Measurements from ENCODE around the gene MINDY1. TPM values are rescaled to one million over a fixed set of nuclear protein-coding genes. Genes with fewer than 3 reads are reported as not detected.

The MINDY1 gene
- total RNA-seq, 2 experiments from 2014 or later = 4.2 to 7.0 TPM

- Mint-ChIP-seq H3K4me3 (peak within 1 kb of the TSS; percentile 99), H3K27me3 (no peaks in the 10 kb centered on the region), H3K9me3 (ENCODE audit: low read depth) (no peaks in the 10 kb centered on the region), H3K4me1 (peaks cover 63% of the 10 kb centered on the region), H3K36me3 (no peaks in the 10 kb centered on the region), H3K27ac (peak within 1 kb of the TSS; percentile 94)
- CTCF ChIA-PET = interaction anchor here (2.3 kb wide), 1 partner anchor 40 kb away, joined by 10 read pairs; the partner anchor contains the start of gene C1orf56
- DNase-seq (peak; percentile 97), ATAC-seq (peak; percentile 94)
Observed at GRCh38 chr1:151008244-151009205, 1.8 kb upstream of the MINDY1 start, which contains the start of gene PRUNE1. TSS of gene PRUNE1 (plus strand) at chr1:151008449. CDS start at chr1:151008633, 184 bp downstream.

GRCh38 chr1:151007853-151008243 lies 1.1 kb upstream of the MINDY1 start:
- CTCF ChIA-PET = interaction anchor here (1.2 to 7.2 kb wide), 3 partner anchors 12 to 27 kb away, joined by 3 to 81 read pairs (median 42); partner anchors contain the start of gene ANXA9

GRCh38 chr1:151005729-151006319 lies 878 bp downstream of the MINDY1 start:
- H3K4me1 Mint-ChIP-seq = peaks cover 63% of the 10 kb centered on the region
- no peaks in the 10 kb centered on the region for H3K27me3 Mint-ChIP-seq
- ATAC-seq = no peak
- peak overlapping the region; percentile 94 for H3K27ac Mint-ChIP-seq
- CTCF ChIA-PET = interaction anchor here (0.5 to 7.2 kb wide), 19 partner anchors 10 to 750 kb away, joined by 3 to 81 read pairs (median 4); partner anchors contain the start of genes ANXA9, C1orf56, CDC42SE1 and MLLT11
- peak overlapping the region; percentile 99 for H3K4me3 Mint-ChIP-seq
- no peak for DNase-seq
- no peaks in the 10 kb centered on the region for H3K9me3 Mint-ChIP-seq (ENCODE audit: low read depth)
- H3K36me3 Mint-ChIP-seq = no peaks in the 10 kb centered on the region

More at GRCh38 chr1:151007853-151008243, 1.1 kb upstream of the MINDY1 start:
- peaks cover 69% of the 10 kb centered on the region for H3K4me1 Mint-ChIP-seq
- peak overlapping the region; percentile 94 for H3K27ac Mint-ChIP-seq
- H3K27me3 Mint-ChIP-seq = no peaks in the 10 kb centered on the region
- peak overlapping the region; percentile 99 for H3K4me3 Mint-ChIP-seq
- DNase-seq (no peak), ATAC-seq (peak; percentile 5)
- no peaks in the 10 kb centered on the region for H3K36me3 Mint-ChIP-seq
- H3K9me3 Mint-ChIP-seq (ENCODE audit: low read depth) = no peaks in the 10 kb centered on the region

- Mint-ChIP-seq H3K9me3 (ENCODE audit: low read depth) (no peaks in the 10 kb centered on the region), H3K4me1 (peaks cover 53% of the 10 kb centered on the region), H3K36me3 (no peaks in the 10 kb centered on the region), H3K27ac (no peak overlapping the region), H3K4me3 (no peak overlapping the region), H3K27me3 (no peaks in the 10 kb centered on the region)
- DNase-seq = no peak
- CTCF ChIA-PET = interaction anchor here (0.7 to 7.2 kb wide), 7 partner anchors 8 to 747 kb away, joined by 3 to 42 read pairs (median 3); partner anchors contain the start of genes ANXA9 and TNFAIP8L2
- ATAC-seq = no peak
Observed at GRCh38 chr1:151003180-151003579, 3.5 kb downstream of the MINDY1 start.

GRCh38 chr1:151002611-151003010 lies 4.1 kb downstream of the MINDY1 start:
- H3K4me3 Mint-ChIP-seq = no peak overlapping the region
- ATAC-seq = no peak
- CTCF ChIA-PET = interaction anchor here (0.6 to 7.2 kb wide), 7 partner anchors 9 to 747 kb away, joined by 3 to 42 read pairs (median 3); partner anchors contain the start of gene ANXA9

GRCh38 chr1:151002051-151002450 lies 4.7 kb downstream of the MINDY1 start:
- H3K9me3 Mint-ChIP-seq (ENCODE audit: low read depth) = no peaks in the 10 kb centered on the region
- no peaks in the 10 kb centered on the region for H3K27me3 Mint-ChIP-seq
- CTCF ChIA-PET = interaction anchor here (0.6 to 7.2 kb wide), 4 partner anchors 8 to 746 kb away, joined by 3 to 42 read pairs (median 4); partner anchors contain the start of gene ANXA9
- H3K36me3 Mint-ChIP-seq = no peaks in the 10 kb centered on the region
- no peak overlapping the region for H3K27ac Mint-ChIP-seq
- no peak for ATAC-seq
- peaks cover 42% of the 10 kb centered on the region for H3K4me1 Mint-ChIP-seq
- DNase-seq = no peak
- H3K4me3 Mint-ChIP-seq = no peak overlapping the region

More at GRCh38 chr1:151002611-151003010, 4.1 kb downstream of the MINDY1 start:
- Mint-ChIP-seq H3K36me3 (no peaks in the 10 kb centered on the region), H3K27me3 (no peaks in the 10 kb centered on the region), H3K27ac (no peak overlapping the region), H3K4me1 (peaks cover 48% of the 10 kb centered on the region), H3K9me3 (ENCODE audit: low read depth) (no peaks in the 10 kb centered on the region)
- DNase-seq = no peak

GRCh38 chr1:151001602-151002001 lies 5.1 kb downstream of the MINDY1 start:
- H3K4me1 Mint-ChIP-seq = peaks cover 37% of the 10 kb centered on the region
- no peak for ATAC-seq
- no peaks in the 10 kb centered on the region for H3K36me3 Mint-ChIP-seq
- no peaks in the 10 kb centered on the region for H3K27me3 Mint-ChIP-seq
- CTCF ChIA-PET = interaction anchor here (0.7 to 7.2 kb wide), 4 partner anchors 18 to 746 kb away, joined by 3 to 42 read pairs (median 3); partner anchors contain the start of gene ANXA9
- no peaks in the 10 kb centered on the region for H3K9me3 Mint-ChIP-seq (ENCODE audit: low read depth)
- no peak for DNase-seq
- no peak overlapping the region for H3K27ac Mint-ChIP-seq
- H3K4me3 Mint-ChIP-seq = no peak overlapping the region

- no peak overlapping the region for H3K4me3 Mint-ChIP-seq
- H3K9me3 Mint-ChIP-seq (ENCODE audit: low read depth) = no peaks in the 10 kb centered on the region
- peaks cover 32% of the 10 kb centered on the region for H3K4me1 Mint-ChIP-seq
- H3K36me3 Mint-ChIP-seq = no peaks in the 10 kb centered on the region
- CTCF ChIA-PET = interaction anchor here (1.0 to 7.3 kb wide), 5 partner anchors 19 to 745 kb away, joined by 3 to 104 read pairs (median 4); partner anchors contain the start of gene ANXA9
- H3K27me3 Mint-ChIP-seq = no peaks in the 10 kb centered on the region
- H3K27ac Mint-ChIP-seq = no peak overlapping the region
- DNase-seq (no peak), ATAC-seq (no peak)
Observed at GRCh38 chr1:151000408-151000807, 6.3 kb downstream of the MINDY1 start.

- Mint-ChIP-seq H3K4me1 (peaks cover 31% of the 10 kb centered on the region), H3K27me3 (no peaks in the 10 kb centered on the region), H3K9me3 (ENCODE audit: low read depth) (no peaks in the 10 kb centered on the region), H3K4me3 (no peak overlapping the region), H3K36me3 (no peaks in the 10 kb centered on the region), H3K27ac (no peak overlapping the region)
- ATAC-seq (no peak), DNase-seq (no peak)
- CTCF ChIA-PET = interaction anchor here (1.0 to 7.3 kb wide), 3 partner anchors 20 to 744 kb away, joined by 3 to 104 read pairs (median 4); partner anchors contain the start of gene ANXA9
Observed at GRCh38 chr1:150999926-151000325, 6.8 kb downstream of the MINDY1 start.

GRCh38 chr1:150999051-150999674 lies 7.5 kb downstream of the MINDY1 start:
- DNase-seq = peak; percentile 48
- CTCF ChIA-PET = interaction anchor here (1.1 to 7.3 kb wide), 3 partner anchors 20 to 744 kb away, joined by 3 to 104 read pairs (median 4); partner anchors contain the start of gene ANXA9
- H3K36me3 Mint-ChIP-seq = no peaks in the 10 kb centered on the region
- no peaks in the 10 kb centered on the region for H3K9me3 Mint-ChIP-seq (ENCODE audit: low read depth)
- H3K4me1 Mint-ChIP-seq = peaks cover 26% of the 10 kb centered on the region
- peak; percentile 43 for ATAC-seq
- H3K27me3 Mint-ChIP-seq = no peaks in the 10 kb centered on the region
- H3K27ac Mint-ChIP-seq = no peak overlapping the region
- no peak overlapping the region for H3K4me3 Mint-ChIP-seq

- H3K36me3 Mint-ChIP-seq = no peaks in the 10 kb centered on the region
- ATAC-seq (no peak), DNase-seq (no peak)
- H3K27me3 Mint-ChIP-seq = no peaks in the 10 kb centered on the region
- no peaks in the 10 kb centered on the region for H3K9me3 Mint-ChIP-seq (ENCODE audit: low read depth)
- H3K4me3 Mint-ChIP-seq = no peak overlapping the region
- CTCF ChIA-PET = interaction anchor here (0.6 to 7.3 kb wide), 4 partner anchors 8 to 742 kb away, joined by 3 to 104 read pairs (median 42); partner anchors contain the start of genes ANXA9 and MINDY1
- H3K27ac Mint-ChIP-seq = no peak overlapping the region
- peaks cover 20% of the 10 kb centered on the region for H3K4me1 Mint-ChIP-seq
Observed at GRCh38 chr1:150997949-150998348, 8.8 kb downstream of the MINDY1 start.

GRCh38 chr1:150997126-150997872 lies 9.4 kb downstream of the MINDY1 start:
- ATAC-seq = no peak
- no peak overlapping the region for H3K27ac Mint-ChIP-seq

More at GRCh38 chr1:150997126-150997872, 9.4 kb downstream of the MINDY1 start:
- Mint-ChIP-seq H3K4me3 (no peak overlapping the region), H3K4me1 (peaks cover 15% of the 10 kb centered on the region), H3K9me3 (ENCODE audit: low read depth) (no peaks in the 10 kb centered on the region), H3K36me3 (no peaks in the 10 kb centered on the region), H3K27me3 (no peaks in the 10 kb centered on the region)
- no peak for DNase-seq
- CTCF ChIA-PET = interaction anchor here (0.6 to 7.3 kb wide), 6 partner anchors 9 to 741 kb away, joined by 3 to 104 read pairs (median 4); partner anchors contain the start of genes ANXA9, MINDY1 and MLLT11
